Ishikawa (cell line): Measurements from ENCODE around the gene MTERF4.

ENCODE experiments used
- CEBPB ChIP-seq: IDR thresholded peaks from 2 replicates; pipeline ENCODE4 v1.6.1; 2012
- CREB1 ChIP-seq: IDR thresholded peaks from 2 replicates; pipeline ENCODE4 v1.6.1; 2012; ENCODE audit warnings: low read depth
- EGR1 ChIP-seq: IDR thresholded peaks from 2 replicates; pipeline ENCODE4 v1.6.1; 2012
- EP300 ChIP-seq: IDR thresholded peaks from 2 replicates; pipeline ENCODE4 v1.6.1; 2012; ENCODE audit warnings: borderline replicate concordance
- FOXM1 ChIP-seq: IDR thresholded peaks from 2 replicates; pipeline ENCODE4 v1.6.1; 2012; ENCODE audit warnings: low read depth, borderline replicate concordance
- MAX ChIP-seq: IDR thresholded peaks from 2 replicates; pipeline ENCODE4 v1.6.1; 2012
- NFIC ChIP-seq: IDR thresholded peaks from 2 replicates; pipeline ENCODE4 v1.6.1; 2012
- RAD21 ChIP-seq: IDR thresholded peaks from 2 replicates; pipeline ENCODE4 v1.6.1; 2012; ENCODE audit warnings: low read depth
- TAF1 ChIP-seq: IDR thresholded peaks from 2 replicates; pipeline ENCODE4 v1.6.1; 2012; ENCODE audit warnings: low read depth, mild to moderate bottlenecking
- TCF12 ChIP-seq: IDR thresholded peaks from 2 replicates; pipeline ENCODE4 v1.6.1; 2012; ENCODE audit warnings: low read depth
- TEAD4 ChIP-seq: IDR thresholded peaks from 2 replicates; pipeline ENCODE4 v1.6.1; 2012
- YY1 ChIP-seq: IDR thresholded peaks from 2 replicates; pipeline ENCODE4 v1.6.1; 2012; ENCODE audit warnings: low read depth
- TF ChIP-seq, protein P1 (sequence below): IDR thresholded peaks from 2 replicates; pipeline ENCODE4 v1.6.1; 2012; ENCODE audit warnings: low read depth, mild to moderate bottlenecking

- TF ChIP-seq TAF1 (no peak), CEBPB (no peak), EP300 (no peak), CREB1 (no peak), MAX (no peak), RAD21 (no peak), TEAD4 (no peak), FOXM1 (no peak), EGR1 (no peak), YY1 (no peak), TCF12 (no peak), NFIC (no peak)
- TF ChIP-seq, protein P1, sequence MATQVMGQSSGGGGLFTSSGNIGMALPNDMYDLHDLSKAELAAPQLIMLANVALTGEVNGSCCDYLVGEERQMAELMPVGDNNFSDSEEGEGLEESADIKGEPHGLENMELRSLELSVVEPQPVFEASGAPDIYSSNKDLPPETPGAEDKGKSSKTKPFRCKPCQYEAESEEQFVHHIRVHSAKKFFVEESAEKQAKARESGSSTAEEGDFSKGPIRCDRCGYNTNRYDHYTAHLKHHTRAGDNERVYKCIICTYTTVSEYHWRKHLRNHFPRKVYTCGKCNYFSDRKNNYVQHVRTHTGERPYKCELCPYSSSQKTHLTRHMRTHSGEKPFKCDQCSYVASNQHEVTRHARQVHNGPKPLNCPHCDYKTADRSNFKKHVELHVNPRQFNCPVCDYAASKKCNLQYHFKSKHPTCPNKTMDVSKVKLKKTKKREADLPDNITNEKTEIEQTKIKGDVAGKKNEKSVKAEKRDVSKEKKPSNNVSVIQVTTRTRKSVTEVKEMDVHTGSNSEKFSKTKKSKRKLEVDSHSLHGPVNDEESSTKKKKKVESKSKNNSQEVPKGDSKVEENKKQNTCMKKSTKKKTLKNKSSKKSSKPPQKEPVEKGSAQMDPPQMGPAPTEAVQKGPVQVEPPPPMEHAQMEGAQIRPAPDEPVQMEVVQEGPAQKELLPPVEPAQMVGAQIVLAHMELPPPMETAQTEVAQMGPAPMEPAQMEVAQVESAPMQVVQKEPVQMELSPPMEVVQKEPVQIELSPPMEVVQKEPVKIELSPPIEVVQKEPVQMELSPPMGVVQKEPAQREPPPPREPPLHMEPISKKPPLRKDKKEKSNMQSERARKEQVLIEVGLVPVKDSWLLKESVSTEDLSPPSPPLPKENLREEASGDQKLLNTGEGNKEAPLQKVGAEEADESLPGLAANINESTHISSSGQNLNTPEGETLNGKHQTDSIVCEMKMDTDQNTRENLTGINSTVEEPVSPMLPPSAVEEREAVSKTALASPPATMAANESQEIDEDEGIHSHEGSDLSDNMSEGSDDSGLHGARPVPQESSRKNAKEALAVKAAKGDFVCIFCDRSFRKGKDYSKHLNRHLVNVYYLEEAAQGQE: no peak
Observed at GRCh38 chr2:241137276-241138190, 35.4 kb upstream of the MTERF4 start.
